Heart right ventricle (tissue), 16 donors: Measurements from ENCODE around the gene PEAK1. TPM values are rescaled to one million over a fixed set of nuclear protein-coding genes. Genes with fewer than 3 reads are reported as not detected.
"Not testable (repeated sequence)": the region's sequence is repeated elsewhere in the genome, so short reads cannot be mapped to it uniquely, and the experiment has no call there.

Experiments used
- ATAC-seq, 8 donors: fragments of 200-7000 bp; cut with Tn5 transposase; one replicate each; pipeline ENCODE4 v1.9.1; 2020; ENCODE audit warnings: mild to moderate bottlenecking in 8 of 8, moderate library complexity in 8 of 8, moderate number of reproducible peaks in 1 of 8
- DNase-seq, 2 donors: peaks; one replicate each; pipeline ENCODE4 v3.0.0-alpha.2; 2020
- H3K27ac ChIP-seq, 10 donors: fragments of 200-600 bp; sonication (generic) in 2 of 10; one replicate each; pipeline versions ENCODE4 v1.5.0 to v1.8.0; 2020 to 2022; ENCODE audit warnings: mild to moderate bottlenecking in 3 of 10
- H3K27me3 ChIP-seq, 7 donors: fragments of 200-600 bp; one replicate each; pipeline ENCODE4 v1.8.0; 2021 to 2022; ENCODE audit warnings: mild to moderate bottlenecking in 2 of 7
- H3K36me3 ChIP-seq, 9 donors: fragments of 200-600 bp; sonication (generic) in 1 of 9; one replicate each; pipeline versions ENCODE4 v1.5.0 to v1.8.0; 2020 to 2022; ENCODE audit warnings: mild to moderate bottlenecking in 2 of 9
- H3K4me1 ChIP-seq, 9 donors: fragments of 200-600 bp; sonication (generic) in 1 of 9; one replicate each; pipeline versions ENCODE4 v1.5.0 to v1.8.0; 2020 to 2022; ENCODE audit warnings: mild to moderate bottlenecking in 4 of 9
- H3K4me3 ChIP-seq, 10 donors: fragments of 200-600 bp; sonication (generic) in 2 of 10; one replicate each; pipeline versions ENCODE4 v1.5.0 to v1.8.0; 2020 to 2022; ENCODE audit warnings: mild to moderate bottlenecking in 7 of 10, moderate library complexity in 2 of 10
- H3K9me3 ChIP-seq, 11 donors: fragments of 200-600 bp in 10 of 11; sonication (generic) in 2 of 11; one replicate each; pipeline versions ENCODE4 v1.5.0 to v1.8.0; 2013 to 2022; ENCODE audit warnings: mild to moderate bottlenecking in 2 of 11, control low read depth in 1 of 11, moderate library complexity in 1 of 11
- CTCF ChIP-seq, 9 donors: fragments of 200-600 bp; sonication (generic) in 2 of 9; IDR thresholded peaks; one replicate each; pipeline versions ENCODE4 v1.5.0 to v1.8.0; 2021 to 2022; ENCODE audit warnings: antibody characterized with exemption in 9 of 9, mild to moderate bottlenecking in 5 of 9, moderate library complexity in 1 of 9
- WGBS, 2 donors: extraction: QIAGEN DNeasy Blood & Tissue Kit; methylation state at CpG; one replicate each; pipeline ENCODE4 v1.1.7; 2013; ENCODE audit warnings: inconsistent platforms in 1 of 2; 5-methylcytosine and 5-hydroxymethylcytosine counted together
- intact Hi-C, 10 donors: fragments of 100-400 bp; cut with DNase I; formaldehyde crosslinking; loops; one replicate each; pipeline versions ENCODE4 v1.11.1 to v1.14.2; 2022
- polyA plus RNA-seq, 2 donors: library from polyadenylated mRNA; stranded (reverse); fragments of 200-250 nt; gene quantifications; one replicate each; pipeline ENCODE4 v1.2.3, GENCODE V29; 2013
- total RNA-seq, 10 donors: library from RNA; stranded (reverse); fragmentation: NEBNext Ultra II Directional in 3 of 10; extraction: Animal tissue kit (Norgen Biotek cat#: 25700) in 3 of 10; gene quantifications; one replicate each; pipeline versions ENCODE4 v1.2.1 to v1.2.4, GENCODE V29; 2021 to 2023
- donor health status: Arrhythmogenic right ventricular cardiomyopathy.
- donor health status: ischemic (EF 13 %, LVEDD 7.1; RV severe dilation, severe dysfunction).
- donor health status: healthy with polysubstance abuse.
- donor health status: DM: no; HTN: yes; CAD: no.
- donor health status: DM: no; HTN: no; CAD: no.
- donor health status: ischemic (EF 25% LVEDD 6.9; RV normal size, moderate dysfunction).
- donor health status: ischemic (EF 25% LVEDD 5.7; RV mildly dilated, moderate dysfunction).
- donor health status: healthy.
- donor health status: DM: yes; HTN: yes; CAD: no.
- donor health status: Ischemic cardiomyopathy.
- donor health status: ischemic (EF 35%, LVEDD 5.7; RV mildly dilated, moderate dysfunction).
- donor health status: nonischemic (EF 11% LVEDD 7.7; RV severe dilation, severe dysfunction).
- donor health status: DM: yes; HTN: yes; CAD: no.
- donor health status: PGD.
- donor health status: ischemic (EF 29% LVEDD 5.4; RV normal size, mild dysfunction).
- donor health status: nonischemic (EF 23%, LVEDD 6.1; RV moderate dilation, normal function).

PEAK1 gene
- total and polyA plus RNA-seq, 12 donors: 7.0 to 146 (median 90.8) TPM

- no peak for TF ChIP-seq CTCF (IDR thresholded peaks at IDR 0.05)
- H3K4me1 ChIP-seq: peaks cover 4 to 67% (median 34%) of the 10 kb centered on the region in 9 donors
- H3K36me3 ChIP-seq: peaks cover 0 to 4% (median 0%) of the 10 kb centered on the region in 9 donors
- 89 to 90% methylated on average over 7 of the region's 7 CpGs for WGBS, 2 donors
- H3K4me3 ChIP-seq: no peak overlapping the region
- H3K9me3 ChIP-seq: no peaks in the 10 kb centered on the region
- H3K27me3 ChIP-seq: no peaks in the 10 kb centered on the region
- intact Hi-C loops: no loop called here
- peak overlapping the region in 1 of 10 donors; percentile 8 for H3K27ac ChIP-seq
- DNase-seq: no peak
- ATAC-seq: no peak
These were observed 256.0 kb downstream of the PEAK1 start for GRCh38 chr15:77163781-77164384.

DNA sequence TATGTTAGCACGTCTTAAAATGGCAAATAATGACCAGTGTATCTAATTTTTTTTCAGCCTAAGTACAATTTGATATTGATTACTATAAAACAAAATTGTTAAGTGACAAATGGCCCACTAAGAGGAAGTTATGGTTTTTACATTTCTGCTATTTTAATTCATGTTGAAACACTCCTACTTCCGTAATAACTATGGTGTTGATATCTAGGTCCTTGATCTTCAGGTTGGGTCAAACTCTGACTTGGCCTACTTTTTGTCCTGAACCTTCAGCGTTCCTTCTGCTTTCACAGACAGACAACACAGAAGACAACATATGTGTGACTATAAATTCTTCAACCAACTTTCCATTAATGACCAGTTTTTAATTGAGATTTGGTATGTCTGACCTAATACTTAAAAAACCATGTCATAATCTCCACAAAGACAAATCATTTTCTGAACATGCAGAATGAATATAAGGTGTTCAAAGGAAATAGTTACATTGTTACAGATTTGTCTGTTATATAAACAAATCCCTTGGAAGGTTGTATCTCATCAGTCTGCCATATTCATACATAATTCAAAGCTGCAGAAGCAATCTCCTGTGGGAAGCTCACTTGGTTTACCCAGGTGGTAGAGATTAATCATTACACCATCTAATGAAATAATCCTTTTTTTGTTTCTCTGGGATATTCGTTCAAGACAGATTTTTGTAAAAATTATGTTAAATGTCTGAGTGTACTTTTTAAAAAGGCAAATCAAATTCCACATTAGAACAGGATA is 256.9 kb downstream of the PEAK1 start:
- 67 to 74% methylated on average over 4 of the region's 4 CpGs for WGBS, 2 donors
- no peak for DNase-seq
- Histone ChIP-seq H3K4me3 (no peak overlapping the region), H3K9me3 (no peaks in the 10 kb centered on the region), H3K27ac (no peak overlapping the region), H3K36me3 (peaks cover 0 to 12% (median 2%) of the 10 kb centered on the region in 9 donors), H3K4me1 (peaks cover 4 to 59% (median 33%) of the 10 kb centered on the region in 9 donors), H3K27me3 (no peaks in the 10 kb centered on the region)
- TF ChIP-seq CTCF (IDR thresholded peaks at IDR 0.05): no peak
- intact Hi-C loops: no loop called here
- ATAC-seq: no peak

DNA sequence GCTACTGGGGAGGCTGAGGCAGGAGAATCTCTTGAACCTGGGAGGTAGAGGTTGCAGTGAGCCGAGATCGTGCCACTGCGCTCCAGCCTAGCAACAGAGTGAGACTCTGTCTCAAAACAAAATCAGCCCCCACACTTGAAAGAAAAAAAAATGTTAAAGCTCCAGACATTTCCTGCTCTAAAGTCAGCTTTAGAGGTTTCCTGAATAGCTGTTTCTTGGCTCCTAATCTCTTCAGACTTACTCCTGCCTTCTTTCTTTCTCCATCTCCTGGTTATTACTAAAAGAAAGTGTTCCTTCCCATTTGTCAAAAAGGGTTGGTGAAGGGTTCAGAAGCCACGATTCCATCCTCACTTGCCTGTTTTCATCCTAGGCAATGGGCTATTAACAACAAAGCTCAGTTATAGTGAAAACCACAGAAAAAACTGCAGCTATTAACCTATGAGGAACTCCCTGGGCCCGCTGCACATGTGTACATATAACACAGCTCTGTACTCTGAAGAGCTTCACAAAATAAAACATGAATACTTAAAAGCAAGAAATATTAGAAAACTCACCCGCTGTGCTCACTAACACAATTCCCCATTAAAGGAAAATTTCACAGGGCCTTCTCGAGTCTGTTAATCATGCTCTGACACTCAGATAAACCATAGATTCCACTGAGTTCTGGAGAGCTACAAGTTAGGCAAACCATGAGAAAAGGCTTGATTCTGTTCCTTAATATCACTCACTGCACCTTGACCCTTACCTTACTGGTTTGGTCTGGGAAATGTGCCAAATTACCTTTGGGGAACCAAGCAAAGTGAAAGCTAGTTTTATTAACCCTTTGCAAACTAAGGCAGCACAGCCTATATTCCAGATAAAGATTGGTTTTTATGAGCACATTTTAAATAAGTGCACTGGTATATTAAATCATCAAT is 259.1 kb downstream of the PEAK1 start:
- DNase-seq (no peak), ATAC-seq (peak in 4 of 8 donors; percentile 34 to 58 (median 49))
- intact Hi-C loops: no loop called here
- H3K4me3 ChIP-seq: no peak overlapping the region
- no peak for TF ChIP-seq CTCF (IDR thresholded peaks at IDR 0.05)
- peaks cover 0 to 34% (median 16%) of the 10 kb centered on the region in 9 donors for H3K36me3 ChIP-seq
- no peaks in the 10 kb centered on the region for H3K27me3 ChIP-seq
- H3K9me3 ChIP-seq: no peaks in the 10 kb centered on the region
- H3K4me1 ChIP-seq: peaks cover 4 to 51% (median 33%) of the 10 kb centered on the region in 9 donors
- 53 to 61% methylated on average over 7 of the region's 7 CpGs for WGBS, 2 donors
- peak overlapping the region in 6 of 10 donors; percentile 15 to 57 (median 34) for H3K27ac ChIP-seq

DNA sequence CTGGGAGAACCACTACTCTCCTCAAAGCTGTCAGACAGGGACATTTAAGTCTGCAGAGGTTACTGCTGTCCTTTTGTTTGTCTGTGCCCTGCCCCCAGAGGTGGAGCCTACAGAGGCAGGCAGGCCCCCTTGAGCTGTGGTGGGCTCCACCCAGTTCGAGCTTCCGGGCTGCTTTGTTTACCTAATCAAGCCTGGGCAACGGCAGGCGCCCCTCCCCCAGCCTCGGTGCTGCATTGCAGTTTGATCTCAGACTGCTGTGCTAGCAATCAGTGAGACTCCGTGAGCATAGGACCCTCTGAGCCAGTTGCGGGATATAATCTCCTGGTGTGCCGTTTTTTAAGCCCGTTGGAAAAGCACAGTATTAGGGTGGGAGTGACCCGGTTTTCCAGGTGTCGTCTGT is 263.9 kb downstream of the PEAK1 start:
- Histone ChIP-seq H3K36me3 (peaks cover 0 to 40% (median 16%) of the 10 kb centered on the region in 9 donors), H3K4me1 (peaks cover 0 to 15% (median 7%) of the 10 kb centered on the region in 9 donors)
- H3K9me3 ChIP-seq, ATAC-seq, H3K27ac ChIP-seq, H3K4me3 ChIP-seq, intact Hi-C loops, H3K27me3 ChIP-seq: not testable (repeated sequence)
- DNase-seq: peak in 1 of 2 donors; percentile 20
- WGBS, 2 donors: 82 to 84% methylated on average over 11 of the region's 11 CpGs
